Measurements from ENCODE around the gene CCDC73.
A peak's percentile ranks its signal among the peaks of the same experiment; 100 is the strongest.

CCDC73 gene

DNA sequence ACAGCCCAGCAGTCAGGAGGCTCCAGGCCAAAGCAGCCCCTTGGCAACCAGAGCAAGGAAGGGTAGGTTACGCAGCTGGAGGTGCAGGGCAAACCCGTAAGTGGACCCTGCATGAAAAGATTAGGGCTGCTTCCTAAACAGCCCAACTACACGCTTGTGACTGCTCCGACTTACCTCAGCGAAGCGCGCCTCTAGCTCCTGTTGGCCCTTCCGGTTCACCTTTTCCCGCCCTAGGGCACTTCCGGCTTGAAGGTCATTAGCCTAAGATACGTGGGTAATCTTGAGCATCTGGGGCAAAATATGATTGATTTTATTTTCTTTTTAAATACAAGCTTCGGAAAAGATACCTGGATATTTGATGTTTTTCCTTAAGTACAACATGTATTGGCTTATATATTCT lies at the start of gene CCDC73:
CCDC73 (minus strand) TSS at position 224 of the 400 bp plus-strand sequence. CDS start 34,419 bp downstream, outside the sequence.
- Histone ChIP-seq H3K27ac (ENCODE audit: low read length) (no peak within 1 kb of the TSS), H3K9ac (ENCODE audit: low read length in 2 of 2) (no peak within 1 kb of the TSS), H3K27me3 (ENCODE audit: control insufficient read depth in 1 of 2, insufficient read depth in 2 of 2, low read length in 2 of 2) (no peaks in the 10 kb centered on the region), H3K4me1 (ENCODE audit: control insufficient read depth, insufficient read depth, low read length) (no peaks in the 10 kb centered on the region), H3K36me3 (ENCODE audit: control insufficient read depth in 2 of 2, insufficient read depth in 2 of 2, low read length in 2 of 2) (no peaks in the 10 kb centered on the region), H3K4me3 (ENCODE audit: low read length in 2 of 2) (no peak within 1 kb of the TSS), H3K9me3 (ENCODE audit: control insufficient read depth in 2 of 2, low read length in 2 of 2) (no peaks in the 10 kb centered on the region)

DNA sequence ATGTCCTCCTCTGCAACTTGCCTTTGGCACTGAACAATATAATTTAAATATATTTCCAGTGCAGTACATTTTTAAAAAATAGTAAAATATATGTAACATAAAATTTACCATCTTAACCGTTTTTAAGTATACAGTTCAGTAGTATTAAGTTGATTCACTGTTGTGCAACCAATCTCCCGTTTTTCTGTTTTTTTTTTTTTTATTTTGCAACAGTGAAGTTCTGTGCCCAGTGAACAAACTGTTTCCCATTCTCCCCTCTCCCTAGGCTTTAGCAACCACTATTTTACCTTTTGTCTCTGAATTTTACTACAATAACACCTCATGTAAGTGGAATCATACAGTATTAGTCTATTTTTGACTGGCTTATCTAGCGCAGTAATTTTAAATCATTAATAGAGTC lies 49.1 kb upstream of the CCDC73 start:
- no peaks in the 10 kb centered on the region for H3K9me3 ChIP-seq (ENCODE audit: control insufficient read depth in 2 of 2, low read length in 2 of 2)
- no peak overlapping the region for H3K9ac ChIP-seq (ENCODE audit: low read length in 2 of 2)
- H3K27me3 ChIP-seq (ENCODE audit: control insufficient read depth in 1 of 2, insufficient read depth in 2 of 2, low read length in 2 of 2), result no peaks in the 10 kb centered on the region
- H3K36me3 ChIP-seq (ENCODE audit: control insufficient read depth in 2 of 2, insufficient read depth in 2 of 2, low read length in 2 of 2), result no peaks in the 10 kb centered on the region
- H3K4me1 ChIP-seq (ENCODE audit: control insufficient read depth, insufficient read depth, low read length), result no peaks in the 10 kb centered on the region
- no peak overlapping the region for H3K4me3 ChIP-seq (ENCODE audit: low read length in 2 of 2)
- no peak overlapping the region for H3K27ac ChIP-seq (ENCODE audit: low read length)

DNA sequence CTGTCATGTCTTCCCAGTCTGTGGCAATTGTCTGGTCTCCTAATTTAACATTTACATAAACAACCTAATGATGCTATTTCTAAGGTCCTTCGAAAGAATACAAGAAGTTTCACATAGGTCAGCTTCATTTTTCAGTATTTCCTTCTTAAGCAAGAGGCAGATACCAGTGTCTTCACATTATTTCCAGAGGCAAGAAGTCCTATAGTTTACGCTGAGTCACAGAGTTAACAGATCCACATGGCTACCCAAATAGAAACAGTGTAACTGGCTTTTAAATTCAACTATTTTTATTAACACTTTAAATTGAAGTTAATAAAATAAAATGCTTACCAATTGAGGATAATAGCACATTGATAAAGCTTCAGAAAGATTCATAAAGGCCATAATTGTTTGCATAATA lies 46.1 kb upstream of the CCDC73 start:
- H3K27ac ChIP-seq (ENCODE audit: low read length), result no peak overlapping the region
- H3K27me3 ChIP-seq (ENCODE audit: control insufficient read depth in 1 of 2, insufficient read depth in 2 of 2, low read length in 2 of 2), result no peaks in the 10 kb centered on the region
- no peaks in the 10 kb centered on the region for H3K4me1 ChIP-seq (ENCODE audit: control insufficient read depth, insufficient read depth, low read length)
- no peaks in the 10 kb centered on the region for H3K9me3 ChIP-seq (ENCODE audit: control insufficient read depth in 2 of 2, low read length in 2 of 2)
- H3K36me3 ChIP-seq (ENCODE audit: control insufficient read depth in 2 of 2, insufficient read depth in 2 of 2, low read length in 2 of 2), result no peaks in the 10 kb centered on the region
- no peak overlapping the region for H3K9ac ChIP-seq (ENCODE audit: low read length in 2 of 2)
- no peak overlapping the region for H3K4me3 ChIP-seq (ENCODE audit: low read length in 2 of 2)

DNA sequence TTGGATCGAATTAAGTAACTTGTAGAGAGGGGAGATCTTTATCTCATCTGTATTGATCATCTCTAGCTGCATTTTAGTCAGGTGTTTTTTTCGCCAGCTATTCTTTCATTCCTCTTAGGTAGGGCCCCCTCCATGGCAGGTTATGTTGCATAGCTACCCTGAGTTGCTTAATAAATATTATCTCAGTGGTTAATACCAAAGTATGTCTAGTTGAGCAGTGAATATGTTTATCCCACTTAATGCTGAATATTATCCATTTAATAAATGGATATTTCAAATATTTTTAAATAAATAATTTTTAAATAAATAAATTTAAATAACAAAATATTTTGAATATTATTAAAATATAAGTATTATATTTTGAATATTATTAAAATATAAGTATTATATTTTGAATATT lies 44.8 kb upstream of the CCDC73 start:
- Histone ChIP-seq H3K27ac (ENCODE audit: low read length) (no peak overlapping the region), H3K36me3 (ENCODE audit: control insufficient read depth in 2 of 2, insufficient read depth in 2 of 2, low read length in 2 of 2) (no peaks in the 10 kb centered on the region), H3K4me3 (ENCODE audit: low read length in 2 of 2) (no peak overlapping the region), H3K4me1 (ENCODE audit: control insufficient read depth, insufficient read depth, low read length) (no peaks in the 10 kb centered on the region), H3K9me3 (ENCODE audit: control insufficient read depth in 2 of 2, low read length in 2 of 2) (no peaks in the 10 kb centered on the region), H3K9ac (ENCODE audit: low read length in 2 of 2) (no peak overlapping the region), H3K27me3 (ENCODE audit: control insufficient read depth in 1 of 2, insufficient read depth in 2 of 2, low read length in 2 of 2) (no peaks in the 10 kb centered on the region)

DNA sequence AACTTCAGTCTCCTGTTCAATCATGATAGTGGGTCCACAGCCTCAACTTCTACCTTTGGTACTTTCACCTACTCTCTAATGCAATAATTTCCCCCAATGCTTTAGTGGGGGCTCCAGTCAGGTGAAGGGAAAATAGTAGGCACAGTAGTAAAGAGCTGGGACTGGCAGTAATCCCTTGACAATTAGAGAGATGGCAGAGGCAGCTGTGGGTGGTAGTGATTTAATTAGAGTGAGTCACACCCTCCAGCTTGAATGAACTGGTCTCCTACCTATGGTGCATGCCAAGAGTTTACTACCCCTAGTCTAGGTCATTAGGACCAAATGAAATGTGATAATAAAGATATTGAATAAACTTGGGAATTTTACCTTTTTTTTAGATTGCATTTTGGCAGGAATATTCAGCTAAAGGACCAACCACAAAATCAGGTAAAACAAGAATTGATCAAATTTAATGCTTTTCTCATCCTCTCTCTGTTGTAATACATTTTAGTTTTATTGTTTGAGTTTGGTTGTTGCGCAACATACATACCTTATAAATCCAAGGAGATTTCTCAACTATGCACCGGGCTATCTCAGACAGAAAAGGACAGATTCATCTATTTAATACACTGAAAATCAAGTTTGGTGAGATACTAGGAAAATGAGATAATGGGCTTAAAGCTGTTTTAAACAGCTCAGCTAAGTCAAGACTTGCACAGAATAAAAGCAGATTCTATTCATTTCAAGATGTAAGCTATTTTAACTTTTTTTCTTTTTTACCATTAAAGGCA lies 44.2 kb upstream of the CCDC73 start:
- H3K9me3 ChIP-seq (ENCODE audit: control insufficient read depth in 2 of 2, low read length in 2 of 2), result no peaks in the 10 kb centered on the region
- no peak overlapping the region for H3K27ac ChIP-seq (ENCODE audit: low read length)
- H3K9ac ChIP-seq (ENCODE audit: low read length in 2 of 2), result no peak overlapping the region
- H3K4me3 ChIP-seq (ENCODE audit: low read length in 2 of 2), result no peak overlapping the region
- no peaks in the 10 kb centered on the region for H3K36me3 ChIP-seq (ENCODE audit: control insufficient read depth in 2 of 2, insufficient read depth in 2 of 2, low read length in 2 of 2)
- H3K27me3 ChIP-seq (ENCODE audit: control insufficient read depth in 1 of 2, insufficient read depth in 2 of 2, low read length in 2 of 2), result no peaks in the 10 kb centered on the region
- H3K4me1 ChIP-seq (ENCODE audit: control insufficient read depth, insufficient read depth, low read length), result no peaks in the 10 kb centered on the region

DNA sequence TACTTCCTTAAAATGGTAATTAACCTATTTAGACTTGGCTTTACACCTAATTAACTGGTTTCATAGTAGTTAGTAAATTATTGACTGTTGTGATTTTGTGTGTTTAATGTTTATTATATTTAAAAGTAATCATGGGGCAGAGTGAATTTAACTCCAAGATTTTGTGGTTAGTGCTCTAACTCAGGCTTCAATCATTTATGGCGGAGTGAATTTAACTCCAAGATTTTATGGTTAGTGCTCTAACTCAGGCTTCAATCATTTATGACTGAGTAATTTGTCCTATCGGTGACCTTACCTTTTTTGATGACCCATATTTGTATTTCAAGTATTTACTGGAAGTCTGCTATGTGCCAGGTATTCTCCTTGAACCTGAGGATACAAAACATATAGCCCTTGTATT lies 42.5 kb upstream of the CCDC73 start:
- H3K27me3 ChIP-seq (ENCODE audit: control insufficient read depth in 1 of 2, insufficient read depth in 2 of 2, low read length in 2 of 2), result no peaks in the 10 kb centered on the region
- no peaks in the 10 kb centered on the region for H3K4me1 ChIP-seq (ENCODE audit: control insufficient read depth, insufficient read depth, low read length)
- H3K4me3 ChIP-seq (ENCODE audit: low read length in 2 of 2), result no peak overlapping the region
- H3K9ac ChIP-seq (ENCODE audit: low read length in 2 of 2), result no peak overlapping the region
- no peak overlapping the region for H3K27ac ChIP-seq (ENCODE audit: low read length)
- no peaks in the 10 kb centered on the region for H3K9me3 ChIP-seq (ENCODE audit: control insufficient read depth in 2 of 2, low read length in 2 of 2)
- H3K36me3 ChIP-seq (ENCODE audit: control insufficient read depth in 2 of 2, insufficient read depth in 2 of 2, low read length in 2 of 2), result no peaks in the 10 kb centered on the region

DNA sequence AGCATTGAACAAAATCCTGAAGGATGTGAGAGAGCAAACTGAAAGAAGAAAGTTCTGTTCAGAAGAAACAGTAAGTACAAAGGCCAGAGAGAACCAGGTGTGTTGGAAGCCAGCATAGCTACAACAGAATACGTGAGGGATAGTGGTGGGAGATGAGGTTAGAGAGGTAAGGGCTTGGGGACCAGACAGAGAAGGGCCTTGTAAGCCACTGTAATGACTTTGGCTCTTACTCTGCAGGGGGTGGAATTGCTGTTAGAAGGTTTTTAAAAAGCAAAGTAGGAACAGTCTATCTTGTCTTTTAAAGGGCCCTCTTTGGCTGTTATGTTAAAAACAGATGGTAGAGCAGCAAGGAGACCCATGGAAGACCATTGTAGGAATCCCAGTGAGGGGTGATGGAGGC lies 39.5 kb upstream of the CCDC73 start:
- Histone ChIP-seq H3K4me1 (ENCODE audit: control insufficient read depth, insufficient read depth, low read length) (peaks cover 8% of the 10 kb centered on the region), H3K27ac (ENCODE audit: low read length) (no peak overlapping the region), H3K9ac (ENCODE audit: low read length in 2 of 2) (no peak overlapping the region), H3K27me3 (ENCODE audit: control insufficient read depth in 1 of 2, insufficient read depth in 2 of 2, low read length in 2 of 2) (peaks cover 10 to 19% of the 10 kb centered on the region in 2 donors), H3K4me3 (ENCODE audit: low read length in 2 of 2) (no peak overlapping the region), H3K9me3 (ENCODE audit: control insufficient read depth in 2 of 2, low read length in 2 of 2) (no peaks in the 10 kb centered on the region), H3K36me3 (ENCODE audit: control insufficient read depth in 2 of 2, insufficient read depth in 2 of 2, low read length in 2 of 2) (no peaks in the 10 kb centered on the region)

DNA sequence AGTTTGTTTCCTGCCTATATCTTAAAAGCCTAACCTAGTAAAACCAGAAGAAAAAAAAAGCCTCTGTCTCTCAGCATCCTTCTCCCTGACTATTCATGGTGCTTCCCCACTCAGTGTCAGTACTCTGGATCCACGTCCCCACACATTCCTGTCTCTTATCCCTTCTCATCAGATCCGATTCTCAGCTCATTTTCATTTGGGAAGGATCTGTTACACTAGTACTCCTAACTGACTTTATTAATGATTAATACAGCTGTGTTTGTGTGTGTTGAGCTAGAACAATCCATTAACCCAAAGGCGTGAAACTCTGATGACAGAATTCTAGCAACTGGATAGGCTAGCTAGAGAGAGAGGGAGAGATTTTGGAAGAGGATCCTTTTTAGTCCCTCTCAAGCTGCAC lies 36.8 kb upstream of the CCDC73 start:
- peaks cover 10 to 19% of the 10 kb centered on the region in 2 donors for H3K27me3 ChIP-seq (ENCODE audit: control insufficient read depth in 1 of 2, insufficient read depth in 2 of 2, low read length in 2 of 2)
- H3K9ac ChIP-seq (ENCODE audit: low read length in 2 of 2), result no peak overlapping the region
- H3K4me1 ChIP-seq (ENCODE audit: control insufficient read depth, insufficient read depth, low read length), result peaks cover 8% of the 10 kb centered on the region
- no peak overlapping the region for H3K4me3 ChIP-seq (ENCODE audit: low read length in 2 of 2)
- H3K9me3 ChIP-seq (ENCODE audit: control insufficient read depth in 2 of 2, low read length in 2 of 2), result no peaks in the 10 kb centered on the region
- H3K36me3 ChIP-seq (ENCODE audit: control insufficient read depth in 2 of 2, insufficient read depth in 2 of 2, low read length in 2 of 2), result no peaks in the 10 kb centered on the region
- H3K27ac ChIP-seq (ENCODE audit: low read length), result no peak overlapping the region

DNA sequence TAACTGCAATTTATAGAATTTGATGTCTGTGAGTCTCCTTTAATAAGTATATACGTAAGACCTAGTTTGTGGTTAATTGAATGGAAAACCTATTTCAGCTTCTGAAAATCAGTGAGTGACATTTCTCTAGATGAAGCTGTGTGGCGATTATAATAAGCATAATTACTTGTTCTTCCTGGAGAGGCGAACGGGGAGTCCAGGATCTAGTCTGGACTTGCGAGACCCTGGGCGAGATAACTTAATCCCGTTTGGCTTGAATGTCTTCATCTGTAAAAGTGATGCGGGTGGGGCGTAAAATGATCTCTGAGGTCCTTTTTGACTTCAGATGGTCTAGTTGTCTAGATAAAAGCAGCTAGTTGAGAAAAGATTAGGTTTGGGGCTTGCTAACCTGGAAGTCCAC lies 36.3 kb upstream of the CCDC73 start:
- Histone ChIP-seq H3K27me3 (ENCODE audit: control insufficient read depth in 1 of 2, insufficient read depth in 2 of 2, low read length in 2 of 2) (peaks cover 10 to 19% of the 10 kb centered on the region in 2 donors), H3K9ac (ENCODE audit: low read length in 2 of 2) (no peak overlapping the region), H3K4me1 (ENCODE audit: control insufficient read depth, insufficient read depth, low read length) (peaks cover 8% of the 10 kb centered on the region), H3K9me3 (ENCODE audit: control insufficient read depth in 2 of 2, low read length in 2 of 2) (no peaks in the 10 kb centered on the region), H3K4me3 (ENCODE audit: low read length in 2 of 2) (no peak overlapping the region), H3K36me3 (ENCODE audit: control insufficient read depth in 2 of 2, insufficient read depth in 2 of 2, low read length in 2 of 2) (no peaks in the 10 kb centered on the region), H3K27ac (ENCODE audit: low read length) (no peak overlapping the region)

DNA sequence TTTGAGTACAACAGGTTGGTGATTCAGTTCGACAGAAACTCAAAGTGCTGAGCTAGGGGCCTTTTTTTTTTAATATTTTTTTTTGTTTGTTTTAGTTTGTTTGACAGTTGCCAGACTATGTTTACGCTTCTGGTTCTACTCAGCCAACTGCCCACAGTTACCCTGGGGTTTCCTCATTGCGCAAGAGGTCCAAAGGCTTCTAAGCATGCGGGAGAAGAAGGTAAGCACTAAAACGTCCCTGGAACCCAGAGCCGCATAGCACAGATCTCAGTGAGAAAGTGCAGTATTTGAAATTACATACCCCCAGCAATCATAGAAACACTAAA lies 35.9 kb upstream of the CCDC73 start:
- no peaks in the 10 kb centered on the region for H3K9me3 ChIP-seq (ENCODE audit: control insufficient read depth in 2 of 2, low read length in 2 of 2)
- peak overlapping the region in 1 of 2 donors; percentile 27 for H3K9ac ChIP-seq (ENCODE audit: low read length in 2 of 2)
- no peaks in the 10 kb centered on the region for H3K36me3 ChIP-seq (ENCODE audit: control insufficient read depth in 2 of 2, insufficient read depth in 2 of 2, low read length in 2 of 2)
- H3K27ac ChIP-seq (ENCODE audit: low read length), result no peak overlapping the region
- peak overlapping the region; percentile 78 to 83 for H3K4me3 ChIP-seq (ENCODE audit: low read length in 2 of 2)
- peaks cover 10 to 19% of the 10 kb centered on the region in 2 donors for H3K27me3 ChIP-seq (ENCODE audit: control insufficient read depth in 1 of 2, insufficient read depth in 2 of 2, low read length in 2 of 2)
- peaks cover 8% of the 10 kb centered on the region for H3K4me1 ChIP-seq (ENCODE audit: control insufficient read depth, insufficient read depth, low read length)

DNA sequence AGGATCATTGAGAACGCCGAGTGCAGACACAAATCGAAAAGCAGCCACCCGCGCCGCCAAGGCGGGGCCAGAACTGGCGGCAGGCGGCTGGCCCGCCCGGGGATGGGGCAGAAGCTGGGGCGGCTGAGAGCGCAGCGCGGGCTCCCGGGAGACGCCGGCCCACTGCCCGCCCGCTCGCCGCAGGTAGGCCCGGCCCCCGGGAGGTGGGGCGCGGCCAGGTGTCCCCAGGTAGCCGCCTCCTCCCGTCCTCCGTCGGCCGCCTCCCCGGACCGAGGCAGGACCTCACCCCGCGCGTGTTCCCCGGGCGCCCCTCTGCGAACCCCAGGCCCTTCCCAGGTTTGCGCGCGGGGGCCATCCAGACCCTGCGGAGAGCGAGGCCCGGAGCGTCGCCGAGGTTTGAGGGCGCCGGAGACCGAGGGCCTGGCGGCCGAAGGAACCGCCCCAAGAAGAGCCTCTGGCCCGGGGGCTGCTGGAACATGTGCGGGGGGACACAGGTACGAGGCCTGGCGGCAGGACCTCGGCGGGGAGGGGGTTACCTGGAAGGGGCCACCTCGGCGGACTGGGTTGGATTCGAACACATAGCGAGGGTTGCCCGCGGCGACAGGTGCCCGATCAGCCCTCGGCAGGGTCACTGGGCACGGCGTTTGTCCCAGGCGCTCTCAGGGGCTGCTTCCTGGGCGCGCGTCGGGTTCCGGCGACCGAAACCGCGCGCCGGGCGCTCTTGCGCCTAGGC lies 35.4 kb upstream of the CCDC73 start, which contains the start of gene PRRG4:
PRRG4 (plus strand) TSS at position 248 of the 733 bp plus-strand sequence. CDS start 603 bp downstream, outside the sequence.
- peaks cover 10 to 19% of the 10 kb centered on the region in 2 donors for H3K27me3 ChIP-seq (ENCODE audit: control insufficient read depth in 1 of 2, insufficient read depth in 2 of 2, low read length in 2 of 2)
- peaks cover 8% of the 10 kb centered on the region for H3K4me1 ChIP-seq (ENCODE audit: control insufficient read depth, insufficient read depth, low read length)
- peak within 1 kb of the TSS; percentile 78 to 83 for H3K4me3 ChIP-seq (ENCODE audit: low read length in 2 of 2)
- H3K9me3 ChIP-seq (ENCODE audit: control insufficient read depth in 2 of 2, low read length in 2 of 2), result no peaks in the 10 kb centered on the region
- H3K27ac ChIP-seq (ENCODE audit: low read length), result no peak within 1 kb of the TSS
- H3K36me3 ChIP-seq (ENCODE audit: control insufficient read depth in 2 of 2, insufficient read depth in 2 of 2, low read length in 2 of 2), result no peaks in the 10 kb centered on the region
- peak within 1 kb of the TSS; percentile 55 to 60 for H3K9ac ChIP-seq (ENCODE audit: low read length in 2 of 2)

Measured in stomach smooth muscle (tissue), 2 donors.